Occipital lobe (tissue), 2 donors: ENCODE data around the gene ACOT7. TPM values are rescaled to one million over a fixed set of nuclear protein-coding genes. Genes with fewer than 3 reads are reported as not detected.

Experiments
- DNase-seq: peaks from one replicate; lab custom pipeline; 2025; lab: John Stamatoyannopoulos, UW
- total RNA-seq: library from RNA; depleted of rRNA; stranded (reverse); fragments of >200 nt; gene quantifications from one replicate; pipeline ENCODE4 v1.2.3, GENCODE V29; 2014

The ACOT7 gene
- total RNA-seq, 1 donor from 2014 or later = 27.0 TPM

DNA sequence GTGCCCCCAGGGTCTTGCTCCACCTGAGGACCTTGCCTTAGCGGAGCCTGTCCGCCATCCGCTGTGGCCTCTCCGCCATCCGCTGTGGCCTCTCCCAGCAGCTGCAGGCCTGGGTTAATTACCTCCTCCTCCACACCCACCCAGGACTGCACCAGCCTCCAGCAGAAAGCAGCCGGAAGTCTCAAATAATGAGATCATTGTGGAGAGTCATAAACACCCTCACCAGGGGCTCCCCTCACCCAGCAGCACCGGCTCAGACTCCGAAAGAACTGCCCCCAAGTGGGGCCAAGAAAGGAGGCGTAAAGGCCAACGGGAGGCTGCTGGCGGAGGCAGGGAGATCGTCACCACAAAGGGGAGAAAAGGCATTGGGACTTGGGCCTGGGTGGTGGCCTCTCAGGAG lies 122.0 kb downstream of the ACOT7 start:
- DNase-seq = no peak

DNA sequence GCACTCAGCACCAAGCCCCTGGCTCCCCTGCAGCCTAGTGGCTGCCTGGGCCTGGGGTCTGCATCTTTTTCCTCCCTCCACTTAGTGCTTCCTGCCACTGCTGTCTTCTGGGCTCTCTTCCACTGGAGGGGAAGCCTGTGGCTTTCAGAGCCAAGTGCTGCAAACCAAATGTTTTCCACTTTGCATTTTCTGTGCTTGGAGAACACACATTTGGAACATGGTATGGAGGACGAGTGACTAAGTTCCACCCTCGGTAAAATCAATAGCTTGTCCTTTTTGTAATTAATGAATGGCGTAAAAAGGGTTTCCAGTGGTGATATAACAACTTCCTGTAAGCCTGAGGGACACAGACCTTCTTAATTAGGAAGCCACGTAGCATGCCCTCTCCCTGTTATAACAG lies 122.6 kb downstream of the ACOT7 start:
- no peak for DNase-seq

DNA sequence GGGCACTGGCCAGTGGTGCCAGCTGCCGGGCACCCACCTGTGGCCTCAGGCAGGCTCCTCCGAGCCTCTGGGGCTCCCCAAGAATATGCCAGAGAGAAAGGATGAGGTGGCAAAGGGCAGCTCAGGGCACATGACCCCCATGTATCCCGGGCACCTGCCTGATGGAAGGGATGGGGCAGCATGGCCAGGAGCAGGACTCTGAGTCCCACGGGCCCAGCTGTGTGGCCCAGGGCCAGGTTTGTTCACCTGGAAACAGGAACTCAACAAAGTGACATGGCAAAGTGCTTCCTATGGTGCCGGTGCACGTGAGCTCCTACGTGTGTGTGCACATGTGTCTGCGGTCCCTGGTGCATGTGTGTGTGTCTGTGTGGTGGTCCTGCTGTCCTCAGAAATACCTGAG lies 123.2 kb downstream of the ACOT7 start:
- DNase-seq = no peak

DNA sequence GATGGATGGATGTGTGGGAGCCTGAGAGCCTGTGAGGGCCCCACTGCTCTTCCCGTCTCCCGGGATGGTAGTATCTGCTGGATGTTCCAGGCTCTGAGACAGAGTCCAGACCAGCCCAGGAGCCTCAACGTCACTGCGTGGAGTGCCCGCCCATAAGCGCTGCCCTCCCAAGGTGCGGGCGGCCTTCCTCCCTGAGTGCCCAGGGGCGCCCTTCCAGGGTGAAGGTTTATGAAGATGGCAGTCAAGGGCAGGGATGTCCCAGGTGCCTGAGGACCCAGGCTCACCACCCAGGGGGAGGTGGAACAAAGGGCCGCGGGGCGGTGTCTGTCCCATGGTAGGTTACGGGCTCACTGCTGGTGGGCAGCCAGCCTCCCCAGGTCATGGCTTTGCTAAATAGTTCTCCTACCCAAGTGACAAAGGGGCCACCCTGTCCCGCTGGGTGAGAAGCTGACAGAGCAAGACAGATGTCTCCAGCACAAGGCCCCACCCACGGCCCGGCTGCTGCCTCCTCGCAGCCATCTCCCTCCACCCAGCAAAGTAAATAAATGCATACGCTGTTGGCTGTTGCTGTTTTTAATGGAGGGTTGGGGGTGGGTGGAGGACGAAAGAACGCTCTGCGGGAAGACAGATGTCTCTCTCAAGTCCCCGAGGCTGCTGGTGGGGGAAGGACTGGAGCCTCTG lies 123.7 kb downstream of the ACOT7 start:
- no peak for DNase-seq

GRCh38 chr1:6269296-6269695 lies 124.3 kb downstream of the ACOT7 start:
- no peak for DNase-seq

- no peak for DNase-seq
Measured at GRCh38 chr1:6268415-6268814, 125.2 kb downstream of the ACOT7 start.

DNA sequence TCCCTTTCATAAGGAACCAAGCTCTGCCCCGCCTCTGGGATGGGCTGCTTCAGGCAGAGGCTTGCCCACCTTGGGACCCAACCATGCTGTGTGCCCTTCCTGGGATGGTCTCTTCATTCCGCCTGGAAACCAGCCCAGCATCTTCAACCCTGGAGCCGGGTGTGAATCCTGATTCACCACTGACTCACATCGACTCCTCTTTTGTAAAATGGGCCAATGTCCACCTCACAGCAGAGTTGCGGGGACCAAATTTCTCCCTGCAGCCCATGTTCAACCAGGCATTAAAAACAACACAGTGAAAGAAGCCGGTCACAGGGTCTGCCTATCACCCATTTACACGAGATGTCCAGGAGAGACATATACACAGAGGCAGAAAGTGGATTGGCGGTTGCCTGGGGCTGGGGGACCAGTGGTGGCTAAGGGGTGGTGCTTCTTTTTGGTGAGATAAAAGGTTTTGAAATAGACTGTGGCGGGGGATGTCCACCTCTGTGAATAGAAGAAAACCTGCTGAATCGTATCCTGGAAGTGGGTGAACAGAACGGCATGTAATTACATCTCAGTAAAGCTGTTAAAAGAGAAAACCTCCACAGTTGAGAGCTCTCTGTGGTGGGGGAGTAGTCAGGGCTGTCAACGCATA lies 125.8 kb downstream of the ACOT7 start:
- no peak for DNase-seq

DNA sequence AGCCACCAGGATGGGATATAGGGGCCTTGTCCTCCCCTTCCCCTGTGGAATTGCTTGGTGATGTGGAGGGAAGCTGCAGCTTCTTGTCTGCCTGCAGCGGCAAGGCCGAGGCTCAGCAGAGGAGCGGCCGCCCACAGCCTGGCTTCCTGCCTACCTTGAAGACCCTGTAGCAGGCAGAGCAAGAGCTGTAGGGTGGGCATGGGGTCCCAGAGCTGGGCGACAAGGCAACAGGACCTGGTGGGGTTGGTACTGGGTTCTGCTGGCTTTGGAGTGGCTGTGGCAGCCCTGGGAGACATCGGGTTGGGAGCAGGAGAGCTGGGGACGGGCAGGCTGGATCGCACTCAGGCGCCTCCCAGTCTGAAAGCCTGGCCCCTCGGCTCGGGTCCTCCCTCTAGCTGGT lies 126.9 kb downstream of the ACOT7 start:
- no peak for DNase-seq

DNA sequence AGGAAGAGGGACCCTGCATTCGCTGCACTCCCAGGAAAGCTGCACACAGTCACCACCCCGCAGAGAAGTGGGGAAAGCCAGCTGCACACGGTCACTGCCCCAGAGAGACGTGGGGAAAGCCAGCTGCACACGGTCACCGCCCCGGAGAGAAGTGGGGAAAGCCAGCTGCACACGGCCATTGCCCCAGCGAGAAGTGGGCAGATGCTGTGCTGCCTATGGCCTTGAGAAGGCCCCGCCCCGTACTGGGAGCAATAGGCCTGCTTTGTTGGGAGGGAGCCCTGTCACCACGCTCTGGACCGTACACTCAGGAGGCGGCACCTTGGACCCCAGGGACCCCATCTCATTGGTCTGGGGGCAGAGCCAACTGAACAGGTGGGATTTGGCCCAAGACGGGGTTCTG lies 128.4 kb downstream of the ACOT7 start:
- DNase-seq = no peak

GRCh38 chr1:6263716-6264115 lies 129.9 kb downstream of the ACOT7 start:
- DNase-seq = no peak

- DNase-seq = no peak
Measured at GRCh38 chr1:6262555-6263420, 130.8 kb downstream of the ACOT7 start.

DNA sequence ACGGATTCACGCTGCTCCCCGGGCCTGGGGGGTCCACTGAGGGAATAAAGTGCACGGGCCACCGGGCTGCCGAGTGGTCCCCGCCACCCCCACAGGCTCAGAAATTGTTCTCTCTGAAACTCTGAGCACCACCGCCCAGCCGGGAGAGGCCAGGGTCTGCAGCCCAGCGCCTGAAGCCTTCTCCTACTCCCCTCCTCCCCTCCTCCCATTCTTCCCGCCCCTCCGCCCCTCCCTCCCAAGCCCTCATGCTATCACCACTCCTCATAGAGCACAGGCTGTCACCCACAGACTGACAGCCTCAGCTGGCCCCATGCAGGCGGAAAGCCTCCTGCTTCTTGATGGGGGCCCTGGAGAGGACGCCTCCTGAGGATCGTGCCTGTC lies 132.0 kb downstream of the ACOT7 start:
- DNase-seq = no peak

- no peak for DNase-seq
Measured at GRCh38 chr1:6260961-6261614, 132.5 kb downstream of the ACOT7 start, which contains the start of gene GPR153. GPR153 (minus strand) TSS chr1:6261098; CDS start chr1:6254905, 6,193 bp downstream.

DNA sequence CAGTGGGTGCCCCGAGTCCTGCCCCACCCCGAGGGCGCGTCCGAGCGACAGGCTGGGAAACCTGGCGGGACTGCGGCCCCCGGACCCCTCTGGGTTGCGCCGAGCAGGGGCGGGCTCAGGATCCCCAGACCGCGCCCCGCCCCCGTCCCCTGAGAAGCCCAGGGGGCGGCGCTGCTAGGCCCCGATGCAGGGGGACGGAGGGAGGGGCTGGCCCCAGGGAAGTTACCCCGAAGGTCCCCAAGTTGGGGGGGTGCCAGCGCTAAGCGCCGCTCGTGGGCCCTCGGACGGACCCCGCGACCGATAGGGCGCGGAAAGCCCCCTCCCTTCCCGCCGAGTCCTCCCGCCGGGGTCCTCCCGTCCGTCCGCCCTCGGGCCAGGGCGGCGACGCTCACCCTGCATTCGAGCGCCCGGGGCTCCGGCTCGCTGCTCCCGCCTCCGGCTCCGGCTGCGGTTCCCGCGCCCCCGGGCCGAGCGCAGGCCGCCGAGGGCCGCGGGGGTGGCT lies 133.1 kb downstream of the ACOT7 start:
- no peak for DNase-seq

DNA sequence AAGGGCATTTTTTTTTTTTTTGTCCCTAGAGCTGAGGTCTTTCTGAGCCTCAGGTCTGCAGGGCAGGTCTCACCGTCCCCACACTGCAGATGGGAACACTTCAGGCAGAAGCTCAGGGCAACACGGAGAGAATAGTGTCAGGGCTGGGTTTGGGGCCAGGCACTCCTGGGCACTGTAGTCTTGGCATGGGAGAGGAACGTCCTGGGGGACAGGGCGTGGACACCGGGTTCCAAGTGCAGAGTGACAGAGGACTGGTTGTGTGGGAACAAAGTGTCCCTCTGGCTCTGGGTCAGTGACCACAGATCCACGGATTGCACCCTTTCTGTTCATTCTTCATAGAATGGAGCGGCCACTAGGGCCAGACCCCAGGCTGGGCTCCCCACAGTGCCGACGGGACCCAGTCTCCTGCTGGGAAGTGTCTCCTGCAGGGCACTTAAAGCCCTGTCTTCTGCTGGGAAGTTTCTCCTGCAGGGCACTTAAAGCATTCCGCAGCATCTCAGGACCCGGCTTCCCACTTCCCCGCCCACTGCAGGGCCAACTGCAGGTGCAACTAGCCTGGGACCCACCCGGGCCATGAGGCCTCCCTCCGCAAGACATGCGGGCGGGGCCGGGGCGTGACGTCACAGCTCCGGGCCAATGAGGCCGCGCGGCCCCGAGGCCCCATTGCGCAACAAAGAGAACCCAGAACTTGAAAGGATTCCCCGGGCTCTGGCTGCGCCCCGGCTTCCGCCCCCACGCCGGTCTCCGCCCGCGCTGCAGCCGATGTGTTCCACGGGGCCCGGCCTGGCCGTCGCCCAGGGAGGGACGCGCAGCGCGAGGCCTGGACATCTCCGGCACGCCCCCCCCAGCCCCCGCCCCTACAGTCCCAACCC lies 133.8 kb downstream of the ACOT7 start:
- DNase-seq = peak; percentile 40

- DNase-seq = no peak
Measured at GRCh38 chr1:6258675-6259074, 134.9 kb downstream of the ACOT7 start.

GRCh38 chr1:6257541-6258069 lies 136.0 kb downstream of the ACOT7 start:
- no peak for DNase-seq

DNA sequence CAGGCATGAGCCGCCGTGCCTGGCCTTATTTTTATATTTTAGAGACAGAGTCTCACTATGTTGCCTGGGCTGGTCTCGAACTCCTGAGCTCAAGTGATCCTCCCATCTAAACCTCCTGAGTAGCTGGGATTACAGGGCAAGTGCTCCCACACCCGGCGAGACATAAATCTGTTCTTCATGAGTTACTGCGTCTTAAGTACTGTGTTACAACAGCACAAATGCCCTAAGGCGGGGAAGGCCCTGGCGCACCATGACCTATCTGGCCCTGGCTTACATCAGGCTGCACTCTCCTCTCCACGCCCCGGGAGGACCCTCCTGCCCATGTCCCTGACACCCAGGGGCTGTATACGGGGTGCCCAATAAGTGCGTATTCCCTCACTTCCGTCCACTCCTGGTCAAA lies 136.9 kb downstream of the ACOT7 start:
- no peak for DNase-seq

DNA sequence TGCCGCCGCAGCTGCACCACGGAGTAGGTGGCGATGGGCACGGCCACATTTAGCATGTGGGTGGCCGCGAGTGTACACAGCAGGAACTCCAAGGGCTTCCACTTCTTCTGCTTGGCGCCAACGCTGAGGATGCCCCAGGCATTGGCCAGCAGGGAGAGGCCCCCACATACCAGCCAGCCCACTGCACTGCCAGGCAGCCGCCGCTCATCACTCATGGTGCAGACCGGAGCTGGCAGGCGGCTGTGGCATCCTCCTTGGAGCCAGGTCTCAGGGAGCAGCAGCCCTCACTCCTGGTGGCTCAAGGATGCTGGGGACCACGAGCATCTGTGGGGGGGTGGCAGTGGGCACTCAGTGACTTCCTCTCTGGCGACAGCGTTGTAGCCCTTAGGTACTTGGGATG lies 138.9 kb downstream of the ACOT7 start:
- no peak for DNase-seq

DNA sequence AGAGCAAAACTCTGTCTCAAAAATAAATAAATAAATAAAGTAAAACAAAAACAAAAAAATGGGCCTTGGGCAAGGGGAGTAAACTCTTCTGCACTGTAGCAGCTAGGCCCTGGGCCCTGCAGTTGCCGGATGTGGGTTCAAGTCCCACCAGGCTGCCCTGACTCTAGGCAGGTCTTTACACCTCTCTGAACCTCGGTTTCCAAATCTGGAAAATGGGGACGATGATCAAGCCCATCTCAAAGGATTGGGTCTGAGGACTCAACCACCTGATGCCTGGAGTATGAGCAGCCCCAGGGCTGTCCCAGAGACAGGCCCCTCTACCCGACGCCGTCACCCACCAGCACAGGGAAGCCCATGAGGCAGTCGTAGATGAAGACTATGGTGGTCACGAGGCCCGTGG lies 140.2 kb downstream of the ACOT7 start:
- no peak for DNase-seq

GRCh38 chr1:6252374-6252710 lies 141.2 kb downstream of the ACOT7 start:
- DNase-seq = no peak
